Activated CD8-positive, alpha-beta memory T cell treated with anti-CD3 and anti-CD28 coated beads for 4 hours (primary cell): ENCODE measurements around the gene FMN1.

Experiments used
- DNase-seq, 2 donors: peaks; one replicate each; pipeline ENCODE4 v3.0.0-alpha.2; 2020; ENCODE audit warnings: low read depth in 2 of 2

FMN1 gene

DNA sequence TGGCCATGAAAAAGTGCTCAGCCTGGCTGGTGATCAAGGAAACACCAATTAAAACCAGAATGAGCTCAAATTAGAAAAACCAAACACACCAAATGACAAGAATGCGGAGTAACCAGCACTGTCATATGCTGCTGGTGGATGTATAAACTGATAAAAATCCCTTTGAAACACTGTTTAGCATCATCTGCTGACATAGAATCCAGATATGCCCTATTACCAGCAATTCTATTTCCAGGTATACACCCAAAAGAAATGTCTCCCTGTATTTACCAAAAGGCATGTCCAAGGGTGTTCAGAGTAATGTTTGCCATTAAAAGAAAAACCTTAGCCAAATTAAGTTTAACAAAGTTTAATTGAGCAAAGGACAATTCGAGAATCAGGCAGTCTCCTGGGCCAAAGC, 138.6 kb downstream of the FMN1 start:
- no peak for DNase-seq

- no peak for DNase-seq
Measured at GRCh38 chr15:33051528-33051927, 143.0 kb downstream of the FMN1 start.

DNA sequence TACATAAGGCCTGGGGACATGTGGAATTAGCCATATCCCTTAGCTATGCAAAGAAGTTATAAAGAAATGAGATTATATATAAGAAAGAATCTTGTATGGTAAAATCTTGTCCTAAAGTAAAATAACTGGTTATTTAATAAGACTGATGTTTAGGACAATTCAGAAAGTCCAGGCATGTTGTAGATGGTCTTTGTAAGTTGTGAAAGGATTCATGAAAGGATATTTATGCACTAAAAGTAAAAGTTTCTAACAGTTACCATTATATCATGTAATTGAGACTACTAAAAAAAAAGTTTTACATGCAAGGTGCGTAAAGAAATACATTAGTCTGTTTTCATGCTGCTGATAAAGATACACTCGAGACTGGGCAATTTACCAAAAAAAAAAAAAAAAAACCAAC, 146.3 kb downstream of the FMN1 start:
- no peak for DNase-seq

- no peak for DNase-seq
Measured at GRCh38 chr15:33047077-33047476, 147.4 kb downstream of the FMN1 start.

DNA sequence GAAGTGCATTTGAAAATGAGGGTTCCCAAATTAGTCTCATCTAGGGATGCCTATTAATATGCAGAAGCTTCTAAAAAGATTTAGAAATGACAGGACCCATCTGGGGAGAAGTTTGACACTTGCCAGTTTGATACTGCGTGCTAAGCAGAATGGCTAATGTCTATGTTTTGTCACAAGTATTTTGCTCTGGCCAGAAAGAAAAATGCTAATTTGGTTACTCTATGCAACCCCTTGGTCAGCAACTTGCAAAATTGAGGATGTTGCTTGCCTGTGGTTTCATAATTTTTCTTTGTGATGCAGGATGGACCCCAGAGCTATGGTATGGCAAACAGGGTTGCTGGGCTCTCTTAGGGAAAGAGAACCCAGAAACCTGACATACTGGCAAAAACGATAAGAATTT, 148.2 kb downstream of the FMN1 start:
- no peak for DNase-seq

GRCh38 chr15:33045066-33045810, 149.3 kb downstream of the FMN1 start:
- DNase-seq, result no peak

DNA sequence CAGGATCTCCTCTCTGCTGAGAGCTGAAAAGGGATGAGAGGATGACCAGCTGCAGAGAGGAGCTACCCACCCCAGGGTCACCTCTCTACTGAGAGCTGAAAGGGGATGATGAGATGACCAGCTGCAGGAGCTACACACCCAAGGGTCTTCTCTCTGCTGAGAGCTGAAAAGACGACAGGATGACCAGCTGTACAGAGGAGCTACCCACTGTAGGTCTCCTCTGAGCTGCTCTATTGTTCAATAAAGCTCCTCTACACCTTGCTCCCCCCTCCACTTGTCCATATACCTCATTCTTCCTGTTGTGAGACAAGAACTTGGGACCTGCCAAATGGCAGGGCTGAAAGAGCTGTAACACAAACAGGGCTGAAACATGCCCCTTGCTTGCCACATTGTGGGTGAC, 149.9 kb downstream of the FMN1 start:
- no peak for DNase-seq

DNA sequence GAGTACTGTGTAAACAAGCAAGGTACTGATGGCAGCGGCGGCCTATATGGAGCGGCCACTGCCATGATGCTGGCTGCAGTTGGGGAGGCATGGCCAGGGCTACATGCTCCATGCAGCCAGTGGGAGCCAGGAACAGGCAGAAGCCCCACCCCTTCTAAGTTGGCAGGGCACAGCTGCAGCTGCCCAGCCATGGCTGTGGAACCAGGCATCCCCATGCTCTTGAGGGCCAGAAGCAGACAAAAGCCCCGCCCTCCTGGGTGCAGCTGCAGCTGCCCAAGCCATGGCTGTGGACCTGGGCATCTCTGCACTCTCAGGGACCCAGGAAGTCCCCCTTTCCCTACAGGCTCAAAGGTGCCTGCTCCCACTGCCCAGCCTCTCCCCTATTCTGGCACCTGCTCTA, 150.9 kb downstream of the FMN1 start:
- DNase-seq, result no peak

GRCh38 chr15:33040496-33040895, 154.0 kb downstream of the FMN1 start:
- no peak for DNase-seq

GRCh38 chr15:33034588-33034987, 159.9 kb downstream of the FMN1 start:
- DNase-seq, result no peak

DNA sequence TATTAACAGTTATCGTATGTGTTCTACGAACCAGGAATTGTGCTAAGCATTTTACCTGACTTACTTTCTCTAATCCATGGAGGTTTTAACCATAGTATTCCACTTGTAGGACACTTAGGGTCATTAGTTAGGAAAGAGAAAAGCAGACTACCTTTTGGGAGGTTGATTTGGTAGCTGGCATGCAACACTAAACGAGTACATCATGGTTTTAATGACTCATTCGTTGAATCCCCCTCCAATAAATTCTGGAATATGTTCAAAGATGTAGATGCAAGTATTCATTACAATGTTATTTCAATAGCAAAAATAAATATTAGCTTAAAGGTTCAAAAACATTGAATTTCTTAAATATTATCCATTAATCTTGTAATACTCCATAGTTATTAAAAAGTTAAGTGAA, 162.5 kb downstream of the FMN1 start:
- DNase-seq, result no peak

- DNase-seq, result no peak
Measured at GRCh38 chr15:33031324-33031821, 163.1 kb downstream of the FMN1 start.

DNA sequence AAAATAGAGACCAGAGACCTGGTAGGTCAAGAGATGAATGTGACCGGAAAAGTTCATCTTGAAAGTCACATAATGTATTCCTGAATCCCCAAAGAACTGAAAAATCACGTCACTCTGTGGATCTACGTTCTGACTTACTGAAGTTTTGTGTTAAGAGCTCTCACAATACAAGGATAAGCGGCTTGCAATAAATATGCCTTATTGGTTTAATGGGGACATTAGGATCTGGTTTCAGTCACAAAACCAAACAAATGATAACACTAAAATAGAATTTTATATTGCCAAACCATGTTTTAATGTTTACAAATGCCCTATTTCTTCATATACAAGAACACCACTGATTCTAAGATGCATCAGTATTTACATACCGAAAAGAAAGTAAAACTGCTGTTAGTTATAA, 164.2 kb downstream of the FMN1 start:
- no peak for DNase-seq

- DNase-seq, result no peak
Measured at GRCh38 chr15:33029109-33029652, 165.3 kb downstream of the FMN1 start.

GRCh38 chr15:33028495-33028894, 166.0 kb downstream of the FMN1 start:
- no peak for DNase-seq

DNA sequence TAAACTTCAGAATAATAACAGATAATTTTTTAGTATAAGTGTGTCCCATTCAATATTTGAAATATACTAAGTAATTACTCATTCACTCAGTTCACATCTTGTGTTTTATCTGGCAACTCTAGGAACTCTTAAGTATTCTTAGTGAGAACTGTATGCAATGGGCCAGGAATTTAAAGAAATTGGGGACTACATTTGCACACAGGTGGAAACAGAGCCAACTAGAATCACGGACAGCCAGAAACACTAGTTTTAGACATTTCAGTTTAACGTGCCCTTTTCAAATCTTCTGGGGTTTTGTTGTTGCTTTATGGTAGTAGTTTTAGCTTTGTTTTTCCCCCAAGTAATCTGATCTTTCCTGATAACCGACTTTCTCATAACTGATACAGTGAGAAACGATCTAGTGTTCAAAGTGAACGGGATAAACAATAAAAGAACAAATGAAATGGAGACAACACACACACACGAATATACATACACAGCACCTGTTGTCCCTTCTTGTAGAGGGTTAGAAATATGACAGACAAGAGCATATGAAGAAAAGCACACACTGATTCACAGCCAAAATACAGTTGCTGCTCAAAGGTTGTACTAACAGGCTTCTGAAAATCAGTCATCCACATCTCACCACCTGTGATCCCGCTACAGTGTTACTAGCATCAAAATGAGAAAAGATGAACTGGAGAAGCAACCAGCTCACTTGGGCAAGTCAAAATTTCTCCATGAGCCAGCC, 167.0 kb downstream of the FMN1 start:
- no peak for DNase-seq

DNA sequence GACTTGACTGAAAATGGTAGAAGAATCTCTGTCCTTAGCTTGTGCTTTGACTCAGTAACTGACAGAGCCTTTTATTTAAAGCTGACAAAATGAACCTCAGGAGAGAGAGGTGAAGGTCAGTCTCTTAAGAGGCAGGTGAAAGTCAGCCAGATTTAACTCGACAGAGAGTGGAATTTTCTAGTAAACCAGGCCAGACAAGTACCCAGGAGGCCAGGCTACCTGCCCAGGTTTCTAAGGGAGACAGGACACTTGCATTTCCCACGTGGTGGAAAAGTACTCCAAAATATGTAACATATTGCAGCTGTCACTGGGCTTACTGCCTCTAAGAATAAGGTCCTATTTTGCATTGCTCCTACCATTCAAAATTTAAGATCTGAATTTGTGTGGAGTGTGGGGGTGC, 167.9 kb downstream of the FMN1 start:
- no peak for DNase-seq

GRCh38 chr15:33022629-33023028, 171.9 kb downstream of the FMN1 start:
- DNase-seq, result no peak

- DNase-seq, result no peak
Measured at GRCh38 chr15:33021806-33022389, 172.6 kb downstream of the FMN1 start.

- no peak for DNase-seq
Measured at GRCh38 chr15:33019354-33019981, 175.0 kb downstream of the FMN1 start.

DNA sequence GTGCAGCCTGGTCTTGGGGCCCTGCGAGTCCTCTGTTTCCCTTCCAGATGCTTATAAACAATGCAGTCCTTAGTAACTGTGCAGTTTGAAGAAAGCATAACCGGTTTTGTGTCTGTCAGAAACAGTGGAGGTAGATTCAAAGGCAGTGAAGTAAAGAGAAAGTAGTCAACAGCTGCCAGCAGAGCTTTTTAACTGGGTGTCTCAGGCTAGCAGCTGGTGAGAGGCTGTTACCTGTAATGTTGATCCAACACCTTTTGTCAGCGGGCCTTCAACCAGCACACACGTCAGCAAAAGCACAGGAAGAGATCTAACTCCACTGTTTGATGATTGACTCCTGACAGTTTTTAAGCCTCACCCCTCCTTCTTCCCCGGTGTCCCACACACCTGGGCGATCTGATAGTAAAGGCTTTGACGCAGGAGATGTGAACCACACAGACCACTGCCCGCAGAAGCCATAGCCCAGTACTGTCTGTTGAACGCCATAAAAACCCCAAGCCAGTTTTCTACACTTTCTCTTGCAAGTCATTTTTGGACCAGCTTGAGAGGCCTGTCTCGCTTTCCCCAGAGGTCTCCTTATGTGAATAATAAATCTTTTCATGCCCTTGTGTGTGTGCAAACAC, 178.0 kb downstream of the FMN1 start:
- DNase-seq, result no peak

GRCh38 chr15:33014586-33014985, 179.9 kb downstream of the FMN1 start:
- DNase-seq, result no peak
